Measurements from ENCODE around the gene COL13A1. TPM values are rescaled to one million over a fixed set of nuclear protein-coding genes. Genes with fewer than 3 reads are reported as not detected.

COL13A1 gene
- total RNA-seq, 4 donors from 2014 or later, result 0.19 to 6.9 (median 2.4) TPM

GRCh38 chr10:69792341-69792740 lies 9.4 kb upstream of the COL13A1 start:
- DNase-seq (no peak), ATAC-seq (no peak)
- Histone ChIP-seq H3K27me3 (no peaks in the 10 kb centered on the region), H3K9me3 (no peaks in the 10 kb centered on the region), H3K4me1 (no peaks in the 10 kb centered on the region), H3K27ac (no peak overlapping the region), H3K36me3 (no peaks in the 10 kb centered on the region), H3K4me3 (no peak overlapping the region)
- in situ Hi-C loops (cut with MboI; ENCODE audit: low sequenced_read_pairs in 4 of 4) (no loop called here), intact Hi-C loops (cut with DNase I; ENCODE audit: low total_unique reads) (loop anchor here (10.0 kb wide), 1 partner anchor 148 kb away; no protein-coding TSS in a partner anchor)
- TF ChIP-seq CTCF (IDR thresholded peaks at IDR 0.05 in 4 of 5, conservative IDR thresholded peaks at IDR 0.05 in 1 of 5), result no peak
- TF ChIP-seq POLR2A (IDR thresholded peaks at IDR 0.05), result no peak

DNA sequence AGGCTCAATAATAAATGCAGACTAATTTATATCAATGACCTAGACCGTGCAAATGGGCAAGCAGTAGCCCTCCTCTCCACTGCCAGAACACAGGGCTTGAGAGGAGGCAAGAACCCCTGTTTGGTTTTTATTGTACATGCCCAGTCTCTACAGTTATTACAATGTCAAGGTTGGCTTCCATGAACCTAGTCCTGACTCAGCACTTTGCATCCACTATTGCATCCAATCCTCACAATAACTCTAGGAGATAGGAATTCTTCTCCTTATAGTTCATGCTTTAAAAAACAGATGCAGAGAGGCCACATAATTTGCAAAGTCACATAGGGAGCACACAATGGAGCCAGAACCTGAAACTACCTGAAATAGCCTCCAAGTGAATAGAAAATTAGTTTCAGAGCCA lies 7.0 kb upstream of the COL13A1 start:
- Histone ChIP-seq H3K4me1 (no peaks in the 10 kb centered on the region), H3K27me3 (no peaks in the 10 kb centered on the region), H3K4me3 (no peak overlapping the region), H3K27ac (no peak overlapping the region), H3K36me3 (no peaks in the 10 kb centered on the region), H3K9me3 (no peaks in the 10 kb centered on the region)
- intact Hi-C loops (cut with DNase I; ENCODE audit: low total_unique reads) (loop anchor here (10.0 kb wide), 1 partner anchor 150 kb away; no protein-coding TSS in a partner anchor), in situ Hi-C loops (cut with MboI; ENCODE audit: low sequenced_read_pairs in 4 of 4) (no loop called here)
- DNase-seq (no peak), ATAC-seq (no peak)
- TF ChIP-seq CTCF (IDR thresholded peaks at IDR 0.05 in 4 of 5, conservative IDR thresholded peaks at IDR 0.05 in 1 of 5), result no peak
- no peak for TF ChIP-seq POLR2A (IDR thresholded peaks at IDR 0.05)

DNA sequence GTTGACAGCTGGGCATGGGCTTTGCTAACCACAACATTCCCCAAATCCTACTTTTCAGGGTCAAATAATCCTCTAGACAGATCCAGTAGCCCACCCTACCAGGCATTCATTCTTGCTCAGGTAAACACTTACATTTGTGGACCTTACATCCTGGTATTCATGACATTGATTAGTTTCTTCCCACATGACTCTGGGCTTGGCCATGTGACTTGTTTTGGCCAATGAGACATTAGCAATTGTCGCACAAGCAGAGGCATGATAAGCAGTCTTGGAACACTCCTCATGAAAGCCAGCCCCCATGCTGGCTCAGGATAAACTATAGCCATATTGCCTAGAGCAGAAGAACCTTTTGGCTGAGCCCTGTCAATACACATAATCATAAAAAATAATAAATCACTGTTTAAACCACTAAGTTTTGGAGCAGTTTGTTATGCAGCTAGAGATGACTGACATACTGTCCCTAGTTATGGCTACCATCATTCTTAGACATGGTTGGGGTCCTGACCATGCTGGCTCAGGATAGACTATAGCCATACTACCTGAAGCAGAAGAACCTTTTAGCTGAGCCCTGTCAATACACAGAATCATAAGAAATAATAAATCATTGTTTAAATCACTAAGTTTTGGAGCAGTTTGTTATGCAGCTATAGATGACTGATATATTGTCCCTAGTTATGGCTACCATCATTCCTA lies 6.3 kb upstream of the COL13A1 start:
- H3K4me1 ChIP-seq, result no peaks in the 10 kb centered on the region
- no peak for ATAC-seq
- H3K27ac ChIP-seq, result no peak overlapping the region
- no peaks in the 10 kb centered on the region for H3K9me3 ChIP-seq
- no peaks in the 10 kb centered on the region for H3K36me3 ChIP-seq
- intact Hi-C loops (cut with DNase I; ENCODE audit: low total_unique reads), result loop anchor here (10.0 kb wide), 1 partner anchor 151 kb away; no protein-coding TSS in a partner anchor
- H3K4me3 ChIP-seq, result no peak overlapping the region
- TF ChIP-seq POLR2A (IDR thresholded peaks at IDR 0.05) (no peak), CTCF (IDR thresholded peaks at IDR 0.05 in 4 of 5, conservative IDR thresholded peaks at IDR 0.05 in 1 of 5) (no peak)
- DNase-seq, result no peak
- no peaks in the 10 kb centered on the region for H3K27me3 ChIP-seq
- in situ Hi-C loops (cut with MboI; ENCODE audit: low sequenced_read_pairs in 4 of 4), result no loop called here

GRCh38 chr10:69797959-69798358 lies 3.7 kb upstream of the COL13A1 start:
- Histone ChIP-seq H3K27ac (no peak overlapping the region), H3K27me3 (no peaks in the 10 kb centered on the region), H3K4me3 (no peak overlapping the region), H3K36me3 (no peaks in the 10 kb centered on the region), H3K9me3 (no peaks in the 10 kb centered on the region), H3K4me1 (peaks cover 4 to 8% of the 10 kb centered on the region in 2 donors)
- DNase-seq (no peak), ATAC-seq (no peak)
- in situ Hi-C loops (cut with MboI; ENCODE audit: low sequenced_read_pairs in 4 of 4) (no loop called here), intact Hi-C loops (cut with DNase I; ENCODE audit: low total_unique reads) (loop anchor here (10.0 kb wide), 1 partner anchor 153 kb away; no protein-coding TSS in a partner anchor)
- TF ChIP-seq POLR2A (IDR thresholded peaks at IDR 0.05) (no peak), CTCF (IDR thresholded peaks at IDR 0.05 in 4 of 5, conservative IDR thresholded peaks at IDR 0.05 in 1 of 5) (no peak)
